HG03460 (cell line): ENCODE data around the gene MROH9.

Experiments
- ATAC-seq: cut with Tn5 transposase; IDR thresholded peaks from one replicate; pipeline ENCODE4 v1.9.1; 2021; ENCODE audit not compliant: unreplicated experiment

The MROH9 gene

GRCh38 chr1:170964506-170964905 is 29.2 kb downstream of the MROH9 start:
- no peak for ATAC-seq

- peak; percentile 67 for ATAC-seq
These were observed 31.9 kb downstream of the MROH9 start for GRCh38 chr1:170967042-170967910.

- ATAC-seq, result no peak
These were observed 34.9 kb downstream of the MROH9 start for GRCh38 chr1:170970256-170970655.

GRCh38 chr1:170978371-170978910 is 43.1 kb downstream of the MROH9 start:
- no peak for ATAC-seq

- ATAC-seq, result no peak
These were observed 50.1 kb downstream of the MROH9 start for GRCh38 chr1:170985406-170985805.

- ATAC-seq, result no peak
These were observed 51.6 kb downstream of the MROH9 start for GRCh38 chr1:170986901-170987300.

- ATAC-seq, result no peak
These were observed 52.1 kb downstream of the MROH9 start for GRCh38 chr1:170987424-170987823.

- no peak for ATAC-seq
These were observed 57.8 kb downstream of the MROH9 start for GRCh38 chr1:170993151-170993550.

GRCh38 chr1:170993717-170994116 is 58.4 kb downstream of the MROH9 start:
- no peak for ATAC-seq

GRCh38 chr1:171014880-171015279 is 79.5 kb downstream of the MROH9 start:
- ATAC-seq, result no peak

- no peak for ATAC-seq
These were observed 82.1 kb downstream of the MROH9 start for GRCh38 chr1:171017426-171017825.

- ATAC-seq, result no peak
These were observed 84.6 kb downstream of the MROH9 start for GRCh38 chr1:171019971-171020370.

GRCh38 chr1:171032822-171033702 is 97.7 kb downstream of the MROH9 start:
- no peak for ATAC-seq

GRCh38 chr1:171037626-171038025 is 102.3 kb downstream of the MROH9 start:
- no peak for ATAC-seq

GRCh38 chr1:171038284-171038683 is 103.0 kb downstream of the MROH9 start:
- no peak for ATAC-seq

- ATAC-seq, result no peak
These were observed 112.7 kb downstream of the MROH9 start for GRCh38 chr1:171048014-171048413.

- ATAC-seq, result no peak
These were observed 117.6 kb downstream of the MROH9 start for GRCh38 chr1:171052977-171053376.

GRCh38 chr1:171055966-171056643 is 120.8 kb downstream of the MROH9 start:
- no peak for ATAC-seq

- ATAC-seq, result no peak
These were observed 126.2 kb downstream of the MROH9 start for GRCh38 chr1:171061425-171062143.

- no peak for ATAC-seq
These were observed 127.6 kb downstream of the MROH9 start for GRCh38 chr1:171062902-171063301.
